ENCODE data around the gene DMD. TPM values are rescaled to one million over a fixed set of nuclear protein-coding genes. Genes with fewer than 3 reads are reported as not detected.

DMD gene
- polyA plus RNA-seq, 1 donor from 2014 or later: 21.6 TPM

GRCh38 chrX:31796624-31797023 lies 1414.7 kb downstream of the DMD start:
- no peak overlapping the region for H3K4me2 ChIP-seq (ENCODE audit: low read length)
- H3K9me3 ChIP-seq (ENCODE audit: low read length): no peaks in the 10 kb centered on the region
- TF ChIP-seq POLR2AphosphoS5 (IDR thresholded peaks at IDR 0.05): no peak
- TF ChIP-seq TAF1 (IDR thresholded peaks at IDR 0.05; ENCODE audit: low read depth): no peak
- no peak for TF ChIP-seq EP300 (conservative IDR thresholded peaks at IDR 0.05; ENCODE audit: poor library complexity, severe bottlenecking)
- no peak for TF ChIP-seq EZH2 (IDR thresholded peaks at IDR 0.05; ENCODE audit: borderline replicate concordance, insufficient read depth, low read length, poor library complexity, severe bottlenecking)
- TF ChIP-seq MXI1 (conservative IDR thresholded peaks at IDR 0.05; ENCODE audit: poor library complexity, severe bottlenecking): no peak
- H3K9me2 ChIP-seq (ENCODE audit: insufficient read depth, low read length): no peaks in the 10 kb centered on the region
- no peaks in the 10 kb centered on the region for H3K27me3 ChIP-seq (ENCODE audit: insufficient read depth, low read depth, low read length)
- no peaks in the 10 kb centered on the region for H4K20me1 ChIP-seq (ENCODE audit: insufficient read depth)
- no peak overlapping the region for H3K27ac ChIP-seq (ENCODE audit: low read length)
- H3K36me3 ChIP-seq (ENCODE audit: insufficient read depth, low read length): no peaks in the 10 kb centered on the region
- H3K4me3 ChIP-seq (ENCODE audit: low read length): no peak overlapping the region
- no peak overlapping the region for H2AFZ ChIP-seq (ENCODE audit: low read depth, low read length)
- H3F3A ChIP-seq (ENCODE audit: insufficient read depth, low read length, poor library complexity, severe bottlenecking): no peaks in the 10 kb centered on the region
- H3K79me2 ChIP-seq (replicated peaks; ENCODE audit: insufficient read depth, low read length): no peaks in the 10 kb centered on the region
- no peak overlapping the region for H3K9ac ChIP-seq (ENCODE audit: low read length)

- TF ChIP-seq EZH2 (IDR thresholded peaks at IDR 0.05; ENCODE audit: borderline replicate concordance, insufficient read depth, low read length, poor library complexity, severe bottlenecking) (no peak), MXI1 (conservative IDR thresholded peaks at IDR 0.05; ENCODE audit: poor library complexity, severe bottlenecking) (no peak), TAF1 (IDR thresholded peaks at IDR 0.05; ENCODE audit: low read depth) (no peak), EP300 (conservative IDR thresholded peaks at IDR 0.05; ENCODE audit: poor library complexity, severe bottlenecking) (no peak), POLR2AphosphoS5 (IDR thresholded peaks at IDR 0.05) (no peak), RAD21 (conservative IDR thresholded peaks at IDR 0.05) (no peak), REST (IDR thresholded peaks at IDR 0.05; ENCODE audit: borderline replicate concordance) (no peak), SMC3 (conservative IDR thresholded peaks at IDR 0.05; ENCODE audit: poor library complexity) (no peak)
- TF ChIP-seq, protein P1, sequence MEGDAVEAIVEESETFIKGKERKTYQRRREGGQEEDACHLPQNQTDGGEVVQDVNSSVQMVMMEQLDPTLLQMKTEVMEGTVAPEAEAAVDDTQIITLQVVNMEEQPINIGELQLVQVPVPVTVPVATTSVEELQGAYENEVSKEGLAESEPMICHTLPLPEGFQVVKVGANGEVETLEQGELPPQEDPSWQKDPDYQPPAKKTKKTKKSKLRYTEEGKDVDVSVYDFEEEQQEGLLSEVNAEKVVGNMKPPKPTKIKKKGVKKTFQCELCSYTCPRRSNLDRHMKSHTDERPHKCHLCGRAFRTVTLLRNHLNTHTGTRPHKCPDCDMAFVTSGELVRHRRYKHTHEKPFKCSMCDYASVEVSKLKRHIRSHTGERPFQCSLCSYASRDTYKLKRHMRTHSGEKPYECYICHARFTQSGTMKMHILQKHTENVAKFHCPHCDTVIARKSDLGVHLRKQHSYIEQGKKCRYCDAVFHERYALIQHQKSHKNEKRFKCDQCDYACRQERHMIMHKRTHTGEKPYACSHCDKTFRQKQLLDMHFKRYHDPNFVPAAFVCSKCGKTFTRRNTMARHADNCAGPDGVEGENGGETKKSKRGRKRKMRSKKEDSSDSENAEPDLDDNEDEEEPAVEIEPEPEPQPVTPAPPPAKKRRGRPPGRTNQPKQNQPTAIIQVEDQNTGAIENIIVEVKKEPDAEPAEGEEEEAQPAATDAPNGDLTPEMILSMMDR (IDR thresholded peaks at IDR 0.05; ENCODE audit: poor library complexity, severe bottlenecking): no peak
- no peak overlapping the region for H3K4me2 ChIP-seq (ENCODE audit: low read length)
- no peaks in the 10 kb centered on the region for H3F3A ChIP-seq (ENCODE audit: insufficient read depth, low read length, poor library complexity, severe bottlenecking)
- no peaks in the 10 kb centered on the region for H3K9me3 ChIP-seq (ENCODE audit: low read length)
- no peak overlapping the region for H3K9ac ChIP-seq (ENCODE audit: low read length)
- no peak overlapping the region for H2AFZ ChIP-seq (ENCODE audit: low read depth, low read length)
- peak overlapping the region; percentile 20 for H3K27ac ChIP-seq (ENCODE audit: low read length)
- H3K4me3 ChIP-seq (ENCODE audit: low read length): no peak overlapping the region
- H3K36me3 ChIP-seq (ENCODE audit: insufficient read depth, low read length): no peaks in the 10 kb centered on the region
- no peaks in the 10 kb centered on the region for H3K79me2 ChIP-seq (replicated peaks; ENCODE audit: insufficient read depth, low read length)
- no peaks in the 10 kb centered on the region for H4K20me1 ChIP-seq (ENCODE audit: insufficient read depth)
- H3K27me3 ChIP-seq (ENCODE audit: insufficient read depth, low read depth, low read length): no peaks in the 10 kb centered on the region
- no peaks in the 10 kb centered on the region for H3K9me2 ChIP-seq (ENCODE audit: insufficient read depth, low read length)
Observed at GRCh38 chrX:31747411-31747810, 1463.9 kb downstream of the DMD start.
